Nephron (organoid): ENCODE measurements around the gene XRCC1.

Experiments
- H3K27ac Mint-ChIP-seq, 3 experiments: 2 replicates each; pipeline ENCODE4 v1.8.0; 2020; ENCODE audit warnings: mixed read lengths in 3 of 3, mild to moderate bottlenecking in 2 of 3, moderate library complexity in 1 of 3
- H3K27me3 Mint-ChIP-seq: 2 replicates; pipeline ENCODE4 v1.8.0; 2021; ENCODE audit warnings: low read depth, mild to moderate bottlenecking, moderate library complexity, mixed read lengths
- H3K36me3 Mint-ChIP-seq: 2 replicates; pipeline ENCODE4 v1.8.0; 2020; ENCODE audit warnings: low read depth, mixed read lengths
- H3K4me1 Mint-ChIP-seq: 2 replicates; pipeline ENCODE4 v1.8.0; 2020; ENCODE audit warnings: mixed read lengths
- H3K4me3 Mint-ChIP-seq, 3 experiments: 2 replicates each; pipeline ENCODE4 v1.8.0; 2020; ENCODE audit warnings: mild to moderate bottlenecking in 3 of 3, mixed read lengths in 3 of 3, moderate library complexity in 2 of 3
- H3K9me3 Mint-ChIP-seq: 2 replicates; pipeline ENCODE4 v1.8.0; 2020; ENCODE audit warnings: mixed read lengths
- TF ChIP-seq, protein P1 (sequence below), 3 experiments: fragments of 200-600 bp; sonication (generic); IDR thresholded peaks; one replicate each; pipeline ENCODE4 v1.5.0; 2021; ENCODE audit warnings: antibody characterized with exemption in 3 of 3; ENCODE audit not compliant: unreplicated experiment in 3 of 3

The XRCC1 gene

DNA sequence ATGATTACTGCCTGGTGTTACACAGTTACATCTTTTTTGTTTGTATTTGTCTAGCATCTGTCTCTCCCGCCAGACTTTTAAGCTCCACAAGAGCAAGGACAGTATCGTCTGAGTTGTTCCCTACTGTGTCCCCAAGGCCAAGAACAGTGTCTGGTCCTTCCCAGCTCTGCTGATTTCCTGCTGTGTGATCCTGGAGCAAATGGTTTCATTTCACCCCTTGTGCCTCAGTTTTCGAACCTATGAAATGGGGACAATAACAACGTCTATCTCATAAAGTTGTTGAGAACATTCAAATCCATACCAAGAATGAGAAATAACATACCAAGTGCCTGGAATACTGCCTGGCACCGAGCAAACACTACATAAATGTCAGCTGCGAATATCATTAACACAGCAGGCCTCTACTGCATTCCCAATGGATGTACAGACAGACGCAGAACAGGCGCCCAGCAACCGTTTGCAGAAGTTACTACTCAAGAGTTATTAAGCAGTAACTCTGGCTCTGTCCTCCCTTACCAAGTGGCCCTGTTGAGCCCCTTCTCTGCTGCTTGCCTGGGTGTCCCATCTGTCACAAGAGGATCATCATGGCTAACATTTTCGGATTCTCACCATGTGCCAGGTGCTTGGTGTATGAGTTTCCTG is 11.4 kb downstream of the XRCC1 start:
- H3K27ac Mint-ChIP-seq = no peak overlapping the region
- TF ChIP-seq, protein P1, sequence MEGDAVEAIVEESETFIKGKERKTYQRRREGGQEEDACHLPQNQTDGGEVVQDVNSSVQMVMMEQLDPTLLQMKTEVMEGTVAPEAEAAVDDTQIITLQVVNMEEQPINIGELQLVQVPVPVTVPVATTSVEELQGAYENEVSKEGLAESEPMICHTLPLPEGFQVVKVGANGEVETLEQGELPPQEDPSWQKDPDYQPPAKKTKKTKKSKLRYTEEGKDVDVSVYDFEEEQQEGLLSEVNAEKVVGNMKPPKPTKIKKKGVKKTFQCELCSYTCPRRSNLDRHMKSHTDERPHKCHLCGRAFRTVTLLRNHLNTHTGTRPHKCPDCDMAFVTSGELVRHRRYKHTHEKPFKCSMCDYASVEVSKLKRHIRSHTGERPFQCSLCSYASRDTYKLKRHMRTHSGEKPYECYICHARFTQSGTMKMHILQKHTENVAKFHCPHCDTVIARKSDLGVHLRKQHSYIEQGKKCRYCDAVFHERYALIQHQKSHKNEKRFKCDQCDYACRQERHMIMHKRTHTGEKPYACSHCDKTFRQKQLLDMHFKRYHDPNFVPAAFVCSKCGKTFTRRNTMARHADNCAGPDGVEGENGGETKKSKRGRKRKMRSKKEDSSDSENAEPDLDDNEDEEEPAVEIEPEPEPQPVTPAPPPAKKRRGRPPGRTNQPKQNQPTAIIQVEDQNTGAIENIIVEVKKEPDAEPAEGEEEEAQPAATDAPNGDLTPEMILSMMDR (IDR thresholded peaks at IDR 0.05; ENCODE audit: unreplicated experiment in 3 of 3) = no peak
- peaks cover 5% of the 10 kb centered on the region for H3K4me1 Mint-ChIP-seq
- H3K4me3 Mint-ChIP-seq = no peak overlapping the region
- H3K27me3 Mint-ChIP-seq = no peaks in the 10 kb centered on the region
- no peaks in the 10 kb centered on the region for H3K9me3 Mint-ChIP-seq
- peaks cover 41% of the 10 kb centered on the region for H3K36me3 Mint-ChIP-seq

DNA sequence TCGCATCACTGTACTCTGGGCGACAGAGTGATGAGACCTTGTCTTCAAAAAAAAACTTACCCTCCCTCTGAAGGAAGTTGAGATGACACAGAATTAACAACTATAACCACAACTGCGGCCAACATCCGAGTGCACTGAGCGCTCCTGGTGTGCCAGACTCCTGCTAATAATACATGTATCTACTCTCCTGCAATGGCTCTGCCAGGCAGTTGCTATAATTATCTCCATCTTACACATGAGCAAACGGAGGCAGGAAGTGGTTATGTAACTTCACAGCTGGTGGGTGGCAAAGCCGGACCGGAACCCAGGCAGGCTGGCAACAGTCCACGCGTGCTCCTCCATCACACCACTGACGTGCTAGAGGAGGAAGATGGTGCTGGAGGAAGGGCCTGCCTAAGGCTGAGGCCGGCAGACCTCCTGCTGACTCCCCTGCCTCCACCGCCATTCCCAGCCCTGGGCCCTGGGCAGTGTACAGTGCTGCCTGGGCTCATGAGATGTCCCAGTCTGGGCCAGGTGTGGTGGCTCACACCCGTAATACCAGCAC is 12.6 kb downstream of the XRCC1 start:
- H3K27ac Mint-ChIP-seq = no peak overlapping the region
- H3K27me3 Mint-ChIP-seq = no peaks in the 10 kb centered on the region
- peaks cover 45% of the 10 kb centered on the region for H3K36me3 Mint-ChIP-seq
- TF ChIP-seq, protein P1 (IDR thresholded peaks at IDR 0.05; ENCODE audit: unreplicated experiment in 3 of 3) = no peak
- no peaks in the 10 kb centered on the region for H3K9me3 Mint-ChIP-seq
- no peak overlapping the region for H3K4me3 Mint-ChIP-seq
- H3K4me1 Mint-ChIP-seq = peaks cover 5% of the 10 kb centered on the region

DNA sequence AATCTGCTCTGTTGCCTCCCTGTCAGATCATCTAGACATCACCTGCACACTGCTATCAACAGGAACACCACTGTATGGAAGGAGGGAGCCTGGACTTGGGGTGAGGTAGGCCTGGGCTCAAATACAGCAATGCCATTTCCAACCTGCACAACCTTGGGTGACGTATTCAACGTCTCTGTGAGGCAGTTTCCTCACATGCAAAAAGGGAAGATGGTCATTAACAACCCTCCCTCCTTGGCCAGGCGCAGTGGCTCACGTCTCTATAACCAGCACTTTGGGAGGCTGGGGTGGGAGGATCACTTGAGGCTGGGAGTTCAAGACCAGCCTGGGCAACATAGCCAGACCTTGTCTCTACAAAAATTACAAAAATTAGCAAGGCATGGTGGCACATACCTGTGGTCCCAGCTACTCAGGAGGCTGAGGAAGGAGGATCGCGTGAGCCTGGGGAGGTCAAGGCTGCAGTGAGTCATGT is 13.1 kb downstream of the XRCC1 start:
- H3K4me3 Mint-ChIP-seq = no peak overlapping the region
- peaks cover 5% of the 10 kb centered on the region for H3K4me1 Mint-ChIP-seq
- peaks cover 47% of the 10 kb centered on the region for H3K36me3 Mint-ChIP-seq
- TF ChIP-seq, protein P1 (IDR thresholded peaks at IDR 0.05; ENCODE audit: unreplicated experiment in 3 of 3) = no peak
- H3K27ac Mint-ChIP-seq = no peak overlapping the region
- H3K27me3 Mint-ChIP-seq = no peaks in the 10 kb centered on the region
- no peaks in the 10 kb centered on the region for H3K9me3 Mint-ChIP-seq

DNA sequence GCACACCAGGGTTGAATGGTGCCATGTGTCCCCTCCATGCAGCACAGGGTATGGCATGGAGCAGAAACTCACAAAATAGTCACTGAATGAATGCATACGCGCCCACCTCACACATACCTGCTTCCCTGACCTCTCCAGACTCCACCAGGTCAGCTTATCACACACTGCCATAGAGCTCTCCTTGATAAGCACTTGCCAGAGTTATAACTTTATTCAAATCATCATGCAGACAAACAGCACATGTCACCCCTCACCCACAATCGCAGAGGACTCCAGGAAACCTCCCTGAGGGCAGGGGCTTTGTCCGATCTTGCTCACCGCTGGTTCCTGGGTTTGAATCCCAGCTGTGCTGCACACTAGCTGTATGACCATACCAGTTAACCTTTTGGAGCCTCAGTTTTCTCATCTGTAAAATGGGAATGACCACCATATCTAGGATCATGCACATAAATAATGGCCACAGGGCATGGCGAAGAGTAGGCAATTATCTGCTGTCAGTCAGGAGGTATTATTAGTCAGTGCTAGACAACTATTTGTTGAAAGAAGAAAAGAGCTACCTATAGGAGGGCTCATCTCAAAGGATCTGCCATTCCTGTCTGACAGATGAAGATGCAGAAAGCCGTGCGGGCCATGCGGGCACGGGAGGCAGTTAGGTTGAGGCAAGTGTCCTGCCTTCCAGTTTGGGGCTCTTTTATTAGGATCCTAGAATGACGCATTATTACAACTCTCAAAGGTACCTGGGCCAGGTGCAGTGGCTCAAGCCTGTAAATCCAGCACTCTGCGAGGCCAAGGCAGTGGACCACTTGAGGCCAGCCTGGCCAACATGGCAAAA is 14.0 kb downstream of the XRCC1 start:
- Mint-ChIP-seq H3K9me3 (no peaks in the 10 kb centered on the region), H3K36me3 (peaks cover 44% of the 10 kb centered on the region), H3K4me3 (no peak overlapping the region), H3K4me1 (peaks cover 5% of the 10 kb centered on the region), H3K27me3 (no peaks in the 10 kb centered on the region), H3K27ac (no peak overlapping the region)
- TF ChIP-seq, protein P1 (IDR thresholded peaks at IDR 0.05; ENCODE audit: unreplicated experiment in 3 of 3) = no peak

DNA sequence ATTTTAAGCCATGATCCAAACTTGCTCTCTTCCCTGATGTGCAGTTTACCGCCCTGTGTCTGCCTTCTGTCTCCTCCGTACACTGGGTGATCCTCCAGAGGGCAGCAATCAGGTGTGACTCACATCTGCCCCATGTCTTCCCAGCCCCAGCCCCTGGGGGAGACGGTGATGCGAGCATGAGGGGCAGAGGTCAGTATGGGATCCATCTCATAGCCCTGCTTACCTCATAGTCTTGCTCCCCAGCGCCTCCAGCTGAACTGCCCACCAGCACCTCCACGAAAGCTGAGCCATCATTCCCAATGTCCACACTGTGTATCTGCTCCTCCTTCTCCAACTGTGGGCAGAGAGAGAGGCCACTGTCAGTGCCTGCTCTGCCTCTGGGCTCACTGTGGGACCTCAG is 14.6 kb downstream of the XRCC1 start:
- Mint-ChIP-seq H3K27ac (no peak overlapping the region), H3K27me3 (no peaks in the 10 kb centered on the region), H3K9me3 (no peaks in the 10 kb centered on the region), H3K4me1 (peaks cover 5% of the 10 kb centered on the region), H3K4me3 (no peak overlapping the region), H3K36me3 (peaks cover 44% of the 10 kb centered on the region)
- TF ChIP-seq, protein P1 (IDR thresholded peaks at IDR 0.05; ENCODE audit: unreplicated experiment in 3 of 3) = no peak
